K562 (cell line): Measurements from ENCODE around the gene NLRP9.
"Not testable (repeated sequence)": the region's sequence is repeated elsewhere in the genome, so short reads cannot be mapped to it uniquely, and the experiment has no call there.

Source experiments
- CBX8 ChIP-seq: fragments of 200-600 bp; sonication (generic); IDR thresholded peaks from 2 replicates; pipeline ENCODE4 v1.6.1; 2012; ENCODE audit warnings: borderline replicate concordance, mixed run types, low read depth, mild to moderate bottlenecking, moderate library complexity, mixed read lengths, low read length, control low read depth, inconsistent platforms; ENCODE audit not compliant: poor library complexity, severe bottlenecking; ENCODE audit errors: extremely low read depth
- FOXK1 ChIP-seq: sonication (generic); formaldehyde crosslinking; IDR thresholded peaks from 2 replicates; pipeline ENCODE4 v1.8.0; 2022; ENCODE audit warnings: missing genetic modification reagents, mild to moderate bottlenecking, borderline replicate concordance
- MAFK ChIP-seq: IDR thresholded peaks from 2 replicates; pipeline ENCODE4 v1.6.1; 2011; ENCODE audit warnings: low read length, improper control_type of control experiment
- MXI1 ChIP-seq: IDR thresholded peaks from 2 replicates; pipeline ENCODE4 v1.6.1; 2011; ENCODE audit warnings: low read depth, mild to moderate bottlenecking, improper control_type of control experiment, low read length
- NCOR1 ChIP-seq: fragments of 450-650 bp; IDR thresholded peaks from 2 replicates; pipeline ENCODE4 v1.6.1; 2016; ENCODE audit warnings: mild to moderate bottlenecking, moderate library complexity
- NONO ChIP-seq, 2 experiments: fragments of 200-400 bp in 1 of 2; fragments of 450-650 bp in 1 of 2; formaldehyde crosslinking in 1 of 2; IDR thresholded peaks; 2 replicates each; pipeline ENCODE4 v1.6.1; 2017; ENCODE audit warnings: low read depth in 2 of 2, mild to moderate bottlenecking in 2 of 2, moderate library complexity in 2 of 2, low read length in 1 of 2
- RCOR1 ChIP-seq, 2 experiments: IDR thresholded peaks; 2 replicates each; pipeline ENCODE4 v1.6.1; 2012; ENCODE audit warnings: low read depth in 2 of 2, low read length in 2 of 2, borderline replicate concordance in 1 of 2, improper control_type of control experiment in 1 of 2
- TAF1 ChIP-seq: IDR thresholded peaks from 2 replicates; pipeline ENCODE4 v1.6.1; 2011; ENCODE audit warnings: mild to moderate bottlenecking, low read length, moderate library complexity; ENCODE audit not compliant: insufficient read depth, control insufficient read depth, severe bottlenecking; ENCODE audit errors: extremely low read depth
- ZNF274 ChIP-seq: IDR thresholded peaks from 2 replicates; pipeline ENCODE4 v1.6.1; 2011; ENCODE audit warnings: low read depth, mild to moderate bottlenecking, low read length, moderate library complexity, borderline replicate concordance
- TF ChIP-seq, protein P1 (sequence below), 3 experiments: IDR thresholded peaks in 2 of 3; conservative IDR thresholded peaks in 1 of 3; 2 replicates each; pipeline ENCODE4 v1.5.1; 2011 to 2012; ENCODE audit warnings: low read length in 3 of 3, mild to moderate bottlenecking in 3 of 3, control low read depth in 2 of 3, improper control_type of control experiment in 1 of 3, inconsistent platforms in 1 of 3, low read depth in 1 of 3, mixed read lengths in 1 of 3, moderate library complexity in 1 of 3; ENCODE audit not compliant: insufficient read depth in 2 of 3

GRCh38 chr19:55756808-55757207 is 18.6 kb upstream of the NLRP9 start:
- TF ChIP-seq FOXK1; MAFK; ZNF274; MXI1; NCOR1; TAF1; RCOR1 (IDR thresholded peaks at IDR 0.05; ENCODE audit: borderline replicate concordance in 1 of 2, low read depth in 2 of 2, low read length in 2 of 2); CBX8; NONO (IDR thresholded peaks at IDR 0.05; ENCODE audit: low read depth in 2 of 2, low read length in 1 of 2): not testable (repeated sequence)
- TF ChIP-seq, protein P1, sequence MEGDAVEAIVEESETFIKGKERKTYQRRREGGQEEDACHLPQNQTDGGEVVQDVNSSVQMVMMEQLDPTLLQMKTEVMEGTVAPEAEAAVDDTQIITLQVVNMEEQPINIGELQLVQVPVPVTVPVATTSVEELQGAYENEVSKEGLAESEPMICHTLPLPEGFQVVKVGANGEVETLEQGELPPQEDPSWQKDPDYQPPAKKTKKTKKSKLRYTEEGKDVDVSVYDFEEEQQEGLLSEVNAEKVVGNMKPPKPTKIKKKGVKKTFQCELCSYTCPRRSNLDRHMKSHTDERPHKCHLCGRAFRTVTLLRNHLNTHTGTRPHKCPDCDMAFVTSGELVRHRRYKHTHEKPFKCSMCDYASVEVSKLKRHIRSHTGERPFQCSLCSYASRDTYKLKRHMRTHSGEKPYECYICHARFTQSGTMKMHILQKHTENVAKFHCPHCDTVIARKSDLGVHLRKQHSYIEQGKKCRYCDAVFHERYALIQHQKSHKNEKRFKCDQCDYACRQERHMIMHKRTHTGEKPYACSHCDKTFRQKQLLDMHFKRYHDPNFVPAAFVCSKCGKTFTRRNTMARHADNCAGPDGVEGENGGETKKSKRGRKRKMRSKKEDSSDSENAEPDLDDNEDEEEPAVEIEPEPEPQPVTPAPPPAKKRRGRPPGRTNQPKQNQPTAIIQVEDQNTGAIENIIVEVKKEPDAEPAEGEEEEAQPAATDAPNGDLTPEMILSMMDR (IDR thresholded peaks at IDR 0.05 in 2 of 3, conservative IDR thresholded peaks at IDR 0.05 in 1 of 3; ENCODE audit: insufficient read depth in 2 of 3, low read depth in 1 of 3, low read length in 3 of 3), result not testable (repeated sequence)
